ENCODE results near the gene CMTM1.
A peak's percentile ranks its signal among the peaks of the same experiment; 100 is the strongest.
"Not testable (repeated sequence)": the region's sequence is repeated elsewhere in the genome, so short reads cannot be mapped to it uniquely, and the experiment has no call there.

CMTM1 gene

GRCh38 chr16:66562986-66563385, 3.3 kb upstream of the CMTM1 start:
- no peak for DNase-seq (ENCODE audit: low read depth in 2 of 2)

GRCh38 chr16:66563574-66564334, 2.5 kb upstream of the CMTM1 start:
- DNase-seq (ENCODE audit: low read depth in 2 of 2): no peak

- DNase-seq (ENCODE audit: low read depth in 2 of 2): not testable (repeated sequence)
Observed at GRCh38 chr16:66567270-66567669, 1.0 kb downstream of the CMTM1 start.

GRCh38 chr16:66568355-66568754, 2.1 kb downstream of the CMTM1 start:
- no peak for DNase-seq (ENCODE audit: low read depth in 2 of 2)

- DNase-seq (ENCODE audit: low read depth in 2 of 2): no peak
Observed at GRCh38 chr16:66569131-66569530, 2.9 kb downstream of the CMTM1 start.

- no peak for DNase-seq (ENCODE audit: low read depth in 2 of 2)
Observed at GRCh38 chr16:66569827-66570405, 3.7 kb downstream of the CMTM1 start.

- no peak for DNase-seq (ENCODE audit: low read depth in 2 of 2)
Observed at GRCh38 chr16:66572356-66572755, 6.1 kb downstream of the CMTM1 start.

- no peak for DNase-seq (ENCODE audit: low read depth in 2 of 2)
Observed at GRCh38 chr16:66574081-66574480, 7.8 kb downstream of the CMTM1 start.

GRCh38 chr16:66574531-66574930, 8.3 kb downstream of the CMTM1 start:
- DNase-seq (ENCODE audit: low read depth in 2 of 2): no peak

- DNase-seq (ENCODE audit: low read depth in 2 of 2): no peak
Observed at GRCh38 chr16:66575060-66575459, 8.8 kb downstream of the CMTM1 start.

- DNase-seq (ENCODE audit: low read depth in 2 of 2): no peak
Observed at GRCh38 chr16:66576296-66576695, 10.1 kb downstream of the CMTM1 start.

- DNase-seq (ENCODE audit: low read depth in 2 of 2): no peak
Observed at GRCh38 chr16:66578651-66579531, 12.7 kb downstream of the CMTM1 start, which contains the start of gene CMTM2. CMTM2 (plus strand) TSS chr16:66579463; CDS start chr16:66579608, 145 bp downstream.

- no peak for DNase-seq (ENCODE audit: low read depth in 2 of 2)
Observed at GRCh38 chr16:66580605-66581209, 14.5 kb downstream of the CMTM1 start.

- no peak for DNase-seq (ENCODE audit: low read depth in 2 of 2)
Observed at GRCh38 chr16:66581246-66581952, 15.2 kb downstream of the CMTM1 start.

GRCh38 chr16:66585481-66586239, 19.4 kb downstream of the CMTM1 start:
- no peak for DNase-seq (ENCODE audit: low read depth in 2 of 2)

- no peak for DNase-seq (ENCODE audit: low read depth in 2 of 2)
Observed at GRCh38 chr16:66587881-66588600, 21.8 kb downstream of the CMTM1 start.

- DNase-seq (ENCODE audit: low read depth in 2 of 2): peak; percentile 39 to 44
Observed at GRCh38 chr16:66588981-66589713, 22.9 kb downstream of the CMTM1 start.

- DNase-seq (ENCODE audit: low read depth in 2 of 2): no peak
Observed at GRCh38 chr16:66590322-66590721, 24.1 kb downstream of the CMTM1 start.

- no peak for DNase-seq (ENCODE audit: low read depth in 2 of 2)
Observed at GRCh38 chr16:66591018-66591417, 24.8 kb downstream of the CMTM1 start.

All from activated CD8-positive, alpha-beta memory T cell treated with anti-CD3 and anti-CD28 coated beads for 4 hours (primary cell).